Measurements from ENCODE around the gene GFPT2.

Gene GFPT2

DNA sequence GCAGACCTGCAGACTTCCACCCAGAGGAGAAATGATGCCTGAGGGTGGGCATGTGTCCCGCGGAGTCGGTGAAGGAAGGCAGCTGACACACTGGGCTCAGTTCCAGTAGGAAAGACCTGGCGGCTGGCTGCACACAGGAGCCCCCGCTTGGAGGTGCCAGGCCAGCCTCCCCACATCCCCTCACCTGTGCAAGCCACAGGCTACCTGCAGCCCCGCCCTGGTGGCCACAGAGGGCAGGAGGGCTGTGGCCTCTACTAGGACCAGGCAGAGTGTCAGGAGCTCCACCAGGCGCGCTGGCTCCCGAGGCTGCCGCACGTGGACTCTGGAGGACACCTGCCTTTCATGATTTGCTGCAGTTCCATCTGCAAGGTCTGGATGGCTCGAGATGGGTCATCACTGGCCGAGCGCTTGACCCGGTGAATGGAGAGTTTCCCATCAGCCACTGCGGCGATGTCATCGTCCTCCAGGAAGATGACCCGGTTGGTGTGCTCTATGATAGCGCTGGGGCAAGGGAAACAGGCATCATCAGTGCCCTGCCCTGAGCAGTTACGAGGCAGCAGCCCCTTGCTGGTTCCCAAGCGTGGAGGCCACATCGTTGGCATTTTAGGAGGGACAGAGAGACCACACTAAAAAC is 34.6 kb downstream of the GFPT2 start:
- POLR2A ChIA-PET = no interaction called here
- CTCF ChIA-PET = interaction anchor here (0.7 to 4.7 kb wide), 5 partner anchors 10 to 201 kb away, joined by 3 to 45 read pairs (median 5); no protein-coding TSS in a partner anchor
- H3K4me1 ChIP-seq (ENCODE audit: control insufficient read depth, insufficient read depth, low read length) = no peaks in the 10 kb centered on the region

GRCh38 chr5:180316586-180316985 is 36.5 kb downstream of the GFPT2 start:
- Histone ChIP-seq H3K27ac (ENCODE audit: extremely low read depth, low read depth, low read length) (no peak overlapping the region), H3K4me1 (ENCODE audit: control insufficient read depth, insufficient read depth, low read length) (no peaks in the 10 kb centered on the region), H3K9me3 (ENCODE audit: control insufficient read depth, insufficient read depth, low read depth, low read length) (no peaks in the 10 kb centered on the region), H3K36me3 (ENCODE audit: control insufficient read depth in 2 of 2, insufficient read depth in 1 of 2, low read length in 2 of 2) (peaks cover 0 to 40% of the 10 kb centered on the region in 2 experiments; a peak in 1 of 3 replicates), H3K4me3 (ENCODE audit: low read depth, low read length) (no peak overlapping the region)
- CTCF ChIA-PET = interaction anchor here (0.6 to 4.7 kb wide), 17 partner anchors 8 to 411 kb away, joined by 3 to 45 read pairs (median 5); no protein-coding TSS in a partner anchor
- POLR2A ChIA-PET = no interaction called here
- TF ChIP-seq FEZF1 (tag by site-specific recombination; IDR thresholded peaks at IDR 0.05) (no peak), BCL11B (tag by site-specific recombination; IDR thresholded peaks at IDR 0.05; ENCODE audit: low read depth) (no peak), ZNF48 (tag by site-specific recombination; IDR thresholded peaks at IDR 0.05) (no peak), IKZF3 (tag by site-specific recombination; IDR thresholded peaks at IDR 0.05) (no peak), OSR2 (tag by site-specific recombination; IDR thresholded peaks at IDR 0.05) (no peak), ZNF560 (tag by site-specific recombination; IDR thresholded peaks at IDR 0.05; ENCODE audit: borderline replicate concordance) (no peak), ZNF747 (tag by site-specific recombination; IDR thresholded peaks at IDR 0.05) (no peak)
- TF ChIP-seq, protein P1, sequence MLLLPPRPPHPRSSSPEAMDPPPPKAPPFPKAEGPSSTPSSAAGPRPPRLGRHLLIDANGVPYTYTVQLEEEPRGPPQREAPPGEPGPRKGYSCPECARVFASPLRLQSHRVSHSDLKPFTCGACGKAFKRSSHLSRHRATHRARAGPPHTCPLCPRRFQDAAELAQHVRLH (tag by site-specific recombination; IDR thresholded peaks at IDR 0.05) = no peak

More for the DNA sequence above, 34.6 kb downstream of the GFPT2 start:
- H3K4me3 ChIP-seq (ENCODE audit: low read depth, low read length) = no peak overlapping the region
- no peaks in the 10 kb centered on the region for H3K9me3 ChIP-seq (ENCODE audit: control insufficient read depth, insufficient read depth, low read depth, low read length)
- TF ChIP-seq ZNF26 (tag by site-specific recombination; IDR thresholded peaks at IDR 0.05) (no peak), EGR2 (tag by site-specific recombination; IDR thresholded peaks at IDR 0.05; ENCODE audit: low read depth) (no peak), ZNF704 (tag by site-specific recombination; IDR thresholded peaks at IDR 0.05) (no peak), ZNF785 (tag by site-specific recombination; IDR thresholded peaks at IDR 0.05) (no peak), ZNF530 (tag by site-specific recombination; IDR thresholded peaks at IDR 0.05; ENCODE audit: low read depth) (no peak), OSR2 (tag by site-specific recombination; IDR thresholded peaks at IDR 0.05) (no peak), ZBTB49 (tag by site-specific recombination; IDR thresholded peaks at IDR 0.05; ENCODE audit: low read depth) (no peak), ZNF157 (tag by site-specific recombination; IDR thresholded peaks at IDR 0.05) (no peak), FEZF1 (tag by site-specific recombination; IDR thresholded peaks at IDR 0.05) (no peak)
- TF ChIP-seq, protein P2, sequence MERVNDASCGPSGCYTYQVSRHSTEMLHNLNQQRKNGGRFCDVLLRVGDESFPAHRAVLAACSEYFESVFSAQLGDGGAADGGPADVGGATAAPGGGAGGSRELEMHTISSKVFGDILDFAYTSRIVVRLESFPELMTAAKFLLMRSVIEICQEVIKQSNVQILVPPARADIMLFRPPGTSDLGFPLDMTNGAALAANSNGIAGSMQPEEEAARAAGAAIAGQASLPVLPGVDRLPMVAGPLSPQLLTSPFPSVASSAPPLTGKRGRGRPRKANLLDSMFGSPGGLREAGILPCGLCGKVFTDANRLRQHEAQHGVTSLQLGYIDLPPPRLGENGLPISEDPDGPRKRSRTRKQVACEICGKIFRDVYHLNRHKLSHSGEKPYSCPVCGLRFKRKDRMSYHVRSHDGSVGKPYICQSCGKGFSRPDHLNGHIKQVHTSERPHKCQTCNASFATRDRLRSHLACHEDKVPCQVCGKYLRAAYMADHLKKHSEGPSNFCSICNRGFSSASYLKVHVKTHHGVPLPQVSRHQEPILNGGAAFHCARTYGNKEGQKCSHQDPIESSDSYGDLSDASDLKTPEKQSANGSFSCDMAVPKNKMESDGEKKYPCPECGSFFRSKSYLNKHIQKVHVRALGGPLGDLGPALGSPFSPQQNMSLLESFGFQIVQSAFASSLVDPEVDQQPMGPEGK (tag by site-specific recombination; IDR thresholded peaks at IDR 0.05) = no peak
- no peak overlapping the region for H3K27ac ChIP-seq (ENCODE audit: extremely low read depth, low read depth, low read length)
- peaks cover 0 to 45% of the 10 kb centered on the region in 2 experiments; a peak in 2 of 3 replicates for H3K36me3 ChIP-seq (ENCODE audit: control insufficient read depth in 2 of 2, insufficient read depth in 1 of 2, low read length in 2 of 2)

Measured in HEK293 (cell line).